ENCODE data around the gene AATK. TPM values are rescaled to one million over a fixed set of nuclear protein-coding genes. Genes with fewer than 3 reads are reported as not detected.
A peak's percentile ranks its signal among the peaks of the same experiment; 100 is the strongest.

The AATK gene
- total and polyA plus RNA-seq, 9 of the 15 experiments (the other 6 are each of a cell fraction or from before 2014, with no cell fraction given): 0.11 to 0.55 (median 0.38) TPM; not detected in 5

DNA sequence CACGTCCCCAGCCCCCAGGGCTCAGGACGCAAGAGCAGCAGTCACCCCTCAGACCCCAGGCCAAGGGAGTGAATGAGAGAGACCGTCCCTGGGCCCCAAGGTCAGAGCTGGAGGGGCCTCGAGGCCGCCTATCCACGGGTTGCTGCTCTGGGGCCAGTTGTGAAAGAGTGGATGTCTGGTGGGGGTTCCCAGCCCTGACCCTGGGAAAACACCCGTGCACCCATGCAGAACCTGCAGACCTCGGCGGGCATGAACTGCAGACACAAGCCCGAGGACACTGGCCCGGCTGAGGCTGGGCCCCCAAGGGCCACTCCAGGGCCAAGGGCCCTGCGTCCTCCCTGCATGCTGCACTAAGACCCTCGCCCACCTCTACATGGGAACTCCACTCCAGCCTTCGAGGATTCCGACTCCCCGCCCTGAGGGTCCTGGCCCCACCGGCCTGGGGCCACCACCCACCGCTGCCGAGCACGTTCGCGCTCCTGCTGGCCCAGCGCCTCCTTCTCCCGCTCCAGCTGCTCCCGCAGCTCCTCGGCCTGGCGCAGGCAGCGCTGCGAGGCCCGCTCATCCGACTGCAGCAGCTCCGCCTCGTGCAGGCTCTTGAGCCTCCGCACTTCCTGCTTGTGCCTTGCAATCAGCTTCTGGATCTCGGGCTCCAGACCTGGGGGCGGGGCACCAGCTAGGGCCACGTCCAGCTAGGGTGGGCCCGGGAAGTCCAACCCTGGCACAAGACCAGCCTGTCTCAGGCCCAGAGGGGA lies 27.6 kb upstream of the AATK start:
- no peak for FAIRE-seq
- no peak overlapping the region for H3K4me2 ChIP-seq (ENCODE audit: insufficient read depth, low read length)
- H3K36me3 ChIP-seq (ENCODE audit: control insufficient read depth, insufficient read depth, low read length): peaks cover 2% of the 10 kb centered on the region; the same call in 1 of the 3 replicates
- peak; percentile 65 to 77 (median 70) for DNase-seq (ENCODE audit: extremely low read depth in 1 of 4, low spot score in 3 of 4)
- WGBS (ENCODE audit: insufficient coverage, low coverage, missing lambda C conversion rate): 60% methylated on average over 27 of the region's 38 CpGs
- peak overlapping the region; percentile 63; the same call in 1 of the 2 replicates for H2AFZ ChIP-seq (ENCODE audit: low read depth, low read length)
- CTCF ChIA-PET (ENCODE audit: low intra/inter-chr PET ratio): no interaction called here
- H3K27ac ChIP-seq (ENCODE audit: extremely low read depth, low read depth, low read length): peak overlapping the region; percentile 56; the same call in 1 of the 3 replicates
- in situ Hi-C loops (cut with MboI): no loop called here
- H3K79me2 ChIP-seq (ENCODE audit: control insufficient read depth, insufficient read depth, low read length): no peaks in the 10 kb centered on the region
- H4K20me1 ChIP-seq (replicated peaks; ENCODE audit: control insufficient read depth, insufficient read depth, low read length): no peaks in the 10 kb centered on the region
- POLR2A ChIA-PET: no interaction called here
- H3K4me1 ChIP-seq (replicated peaks in 1 of 2; ENCODE audit: control insufficient read depth in 2 of 2, insufficient read depth in 2 of 2, low read length in 2 of 2): peaks cover 10 to 73% of the 10 kb centered on the region in 2 experiments
- H3K4me3 ChIP-seq: no peak overlapping the region
- H3K9me1 ChIP-seq (ENCODE audit: control insufficient read depth, insufficient read depth, low read length): no peaks in the 10 kb centered on the region
- intact Hi-C loops (cut with micrococcal nuclease): no loop called here
- peak; percentile 83 for ATAC-seq
- H3K27me3 ChIP-seq (ENCODE audit: control insufficient read depth in 2 of 2, insufficient read depth in 2 of 2, low read length in 2 of 2): no peaks in the 10 kb centered on the region
- peak overlapping the region in 1 of 2 experiments; percentile 80; a peak in 2 of 4 replicates for H3K9ac ChIP-seq (ENCODE audit: insufficient read depth in 1 of 2, low read depth in 2 of 2, low read length in 2 of 2)
- no TSS peak for BruUV-seq (replicated peaks)
- H3K9me3 ChIP-seq (replicated peaks; ENCODE audit: control insufficient read depth, insufficient read depth, low read depth, low read length): no peaks in the 10 kb centered on the region
- TF ChIP-seq ELF1 (tag; IDR thresholded peaks at IDR 0.05) (peak; percentile 78), ZBTB7A (IDR thresholded peaks at IDR 0.05; ENCODE audit: borderline replicate concordance, control insufficient read depth, low read depth, low read length) (0 out of 2 replicates have a peak, but pooled peaks have one; percentile 32), ZNF584 (CRISPR knock-in tag; IDR thresholded peaks at IDR 0.05; ENCODE audit: low read depth) (0 out of 2 replicates have a peak, but pooled peaks have one; percentile 46), NRF1 (conservative IDR thresholded peaks at IDR 0.05 in 1 of 2, IDR thresholded peaks at IDR 0.05 in 1 of 2) (peak; percentile 60 to 72), PHF8 (IDR thresholded peaks at IDR 0.05; ENCODE audit: borderline replicate concordance, low read length) (peak; percentile 35; the same call in 1 of the 2 replicates), CBX8 (IDR thresholded peaks at IDR 0.05; ENCODE audit: borderline replicate concordance, extremely low read depth, low read depth, low read length, poor library complexity, severe bottlenecking) (no peak), MYC (IDR thresholded peaks at IDR 0.05; ENCODE audit: low read depth, low read length) (peak; percentile 84), MYC (CRISPR knock-in tag; IDR thresholded peaks at IDR 0.05; ENCODE audit: borderline replicate concordance, low read depth) (0 out of 2 replicates have a peak, but pooled peaks have one; percentile 14)
- TF ChIP-seq, protein P1, sequence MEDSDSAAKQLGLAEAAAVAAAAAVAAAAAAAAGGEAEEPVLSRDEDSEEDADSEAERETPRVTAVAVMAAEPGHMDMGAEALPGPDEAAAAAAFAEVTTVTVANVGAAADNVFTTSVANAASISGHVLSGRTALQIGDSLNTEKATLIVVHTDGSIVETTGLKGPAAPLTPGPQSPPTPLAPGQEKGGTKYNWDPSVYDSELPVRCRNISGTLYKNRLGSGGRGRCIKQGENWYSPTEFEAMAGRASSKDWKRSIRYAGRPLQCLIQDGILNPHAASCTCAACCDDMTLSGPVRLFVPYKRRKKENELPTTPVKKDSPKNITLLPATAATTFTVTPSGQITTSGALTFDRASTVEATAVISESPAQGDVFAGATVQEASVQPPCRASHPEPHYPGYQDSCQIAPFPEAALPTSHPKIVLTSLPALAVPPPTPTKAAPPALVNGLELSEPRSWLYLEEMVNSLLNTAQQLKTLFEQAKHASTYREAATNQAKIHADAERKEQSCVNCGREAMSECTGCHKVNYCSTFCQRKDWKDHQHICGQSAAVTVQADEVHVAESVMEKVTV (CRISPR knock-in tag; IDR thresholded peaks at IDR 0.05): no peak
- TF ChIP-seq, protein P2, sequence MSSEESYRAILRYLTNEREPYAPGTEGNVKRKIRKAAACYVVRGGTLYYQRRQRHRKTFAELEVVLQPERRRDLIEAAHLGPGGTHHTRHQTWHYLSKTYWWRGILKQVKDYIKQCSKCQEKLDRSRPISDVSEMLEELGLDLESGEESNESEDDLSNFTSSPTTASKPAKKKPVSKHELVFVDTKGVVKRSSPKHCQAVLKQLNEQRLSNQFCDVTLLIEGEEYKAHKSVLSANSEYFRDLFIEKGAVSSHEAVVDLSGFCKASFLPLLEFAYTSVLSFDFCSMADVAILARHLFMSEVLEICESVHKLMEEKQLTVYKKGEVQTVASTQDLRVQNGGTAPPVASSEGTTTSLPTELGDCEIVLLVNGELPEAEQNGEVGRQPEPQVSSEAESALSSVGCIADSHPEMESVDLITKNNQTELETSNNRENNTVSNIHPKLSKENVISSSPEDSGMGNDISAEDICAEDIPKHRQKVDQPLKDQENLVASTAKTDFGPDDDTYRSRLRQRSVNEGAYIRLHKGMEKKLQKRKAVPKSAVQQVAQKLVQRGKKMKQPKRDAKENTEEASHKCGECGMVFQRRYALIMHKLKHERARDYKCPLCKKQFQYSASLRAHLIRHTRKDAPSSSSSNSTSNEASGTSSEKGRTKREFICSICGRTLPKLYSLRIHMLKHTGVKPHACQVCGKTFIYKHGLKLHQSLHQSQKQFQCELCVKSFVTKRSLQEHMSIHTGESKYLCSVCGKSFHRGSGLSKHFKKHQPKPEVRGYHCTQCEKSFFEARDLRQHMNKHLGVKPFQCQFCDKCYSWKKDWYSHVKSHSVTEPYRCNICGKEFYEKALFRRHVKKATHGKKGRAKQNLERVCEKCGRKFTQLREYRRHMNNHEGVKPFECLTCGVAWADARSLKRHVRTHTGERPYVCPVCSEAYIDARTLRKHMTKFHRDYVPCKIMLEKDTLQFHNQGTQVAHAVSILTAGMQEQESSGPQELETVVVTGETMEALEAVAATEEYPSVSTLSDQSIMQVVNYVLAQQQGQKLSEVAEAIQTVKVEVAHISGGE (CRISPR knock-in tag; IDR thresholded peaks at IDR 0.05): 0 out of 6 replicates have a peak, but pooled peaks of 1 of the 3 experiments have one; percentile 45
- TF ChIP-seq, protein P3, sequence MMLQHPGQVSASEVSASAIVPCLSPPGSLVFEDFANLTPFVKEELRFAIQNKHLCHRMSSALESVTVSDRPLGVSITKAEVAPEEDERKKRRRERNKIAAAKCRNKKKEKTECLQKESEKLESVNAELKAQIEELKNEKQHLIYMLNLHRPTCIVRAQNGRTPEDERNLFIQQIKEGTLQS (IDR thresholded peaks at IDR 0.05): peak; percentile 13; the same call in 1 of the 2 replicates
- TF ChIP-seq, protein P3 (CRISPR knock-in tag; conservative IDR thresholded peaks at IDR 0.05): no peak
- TF ChIP-seq, protein P4, sequence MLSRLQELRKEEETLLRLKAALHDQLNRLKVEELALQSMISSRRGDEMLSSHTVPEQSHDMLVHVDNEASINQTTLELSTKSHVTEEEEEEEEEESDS (CRISPR knock-in tag; IDR thresholded peaks at IDR 0.05): no peak
